Lower lobe of right lung (tissue), 2 donors: ENCODE data around the gene NAA25. TPM values are rescaled to one million over a fixed set of nuclear protein-coding genes. Genes with fewer than 3 reads are reported as not detected.

Experiments used
- ATAC-seq, 2 donors: fragments of 200-7000 bp; cut with Tn5 transposase; one replicate each; pipeline ENCODE4 v1.9.1; 2020 to 2022; ENCODE audit warnings: mild to moderate bottlenecking in 2 of 2, moderate library complexity in 2 of 2
- DNase-seq: peaks from one replicate; pipeline ENCODE4 v3.0.0-alpha.2; 2020
- H3K27ac ChIP-seq: fragments of 200-600 bp; one replicate; pipeline ENCODE4 v1.8.0; 2022
- H3K27me3 ChIP-seq: fragments of 200-600 bp; one replicate; pipeline ENCODE4 v1.8.0; 2022; ENCODE audit warnings: low read depth
- H3K36me3 ChIP-seq: fragments of 200-600 bp; one replicate; pipeline ENCODE4 v1.8.0; 2022; ENCODE audit warnings: mild to moderate bottlenecking
- H3K4me1 ChIP-seq: fragments of 200-600 bp; one replicate; pipeline ENCODE4 v1.8.0; 2022
- H3K4me3 ChIP-seq: fragments of 200-600 bp; one replicate; pipeline ENCODE4 v1.8.0; 2022; ENCODE audit warnings: mild to moderate bottlenecking
- H3K9me3 ChIP-seq: fragments of 200-600 bp; one replicate; pipeline ENCODE4 v1.8.0; 2022
- intact Hi-C: fragments of 100-400 bp; cut with DNase I; formaldehyde crosslinking; loops from one replicate; pipeline ENCODE4 v1.11.0; 2022
- total RNA-seq: library from RNA; stranded (reverse); fragmentation: NEBNext Ultra II Directional; extraction: Animal tissue kit (Norgen Biotek cat#: 25700); gene quantifications from one replicate; pipeline ENCODE4 v1.2.1, GENCODE V29; 2021
- TF ChIP-seq, protein P1 (sequence below): fragments of 200-600 bp; IDR thresholded peaks from one replicate; pipeline ENCODE4 v1.8.0; 2022; ENCODE audit warnings: antibody characterized with exemption, mild to moderate bottlenecking
- donor health status: DM: no; HTN: yes; CAD: no; lungs with severe emphysema.

NAA25 gene
- total RNA-seq, 1 donor from 2014 or later = 24.7 TPM

GRCh38 chr12:112008918-112009317 is 99.7 kb downstream of the NAA25 start:
- no peak for DNase-seq
- Histone ChIP-seq H3K4me1 (peaks cover 19% of the 10 kb centered on the region), H3K27ac (no peak overlapping the region)

GRCh38 chr12:112007945-112008344 is 100.6 kb downstream of the NAA25 start:
- DNase-seq = peak; percentile 48
- no peaks in the 10 kb centered on the region for H3K36me3 ChIP-seq
- ATAC-seq = no peak

More at GRCh38 chr12:112008918-112009317, 99.7 kb downstream of the NAA25 start:
- no peaks in the 10 kb centered on the region for H3K9me3 ChIP-seq
- TF ChIP-seq, protein P1, sequence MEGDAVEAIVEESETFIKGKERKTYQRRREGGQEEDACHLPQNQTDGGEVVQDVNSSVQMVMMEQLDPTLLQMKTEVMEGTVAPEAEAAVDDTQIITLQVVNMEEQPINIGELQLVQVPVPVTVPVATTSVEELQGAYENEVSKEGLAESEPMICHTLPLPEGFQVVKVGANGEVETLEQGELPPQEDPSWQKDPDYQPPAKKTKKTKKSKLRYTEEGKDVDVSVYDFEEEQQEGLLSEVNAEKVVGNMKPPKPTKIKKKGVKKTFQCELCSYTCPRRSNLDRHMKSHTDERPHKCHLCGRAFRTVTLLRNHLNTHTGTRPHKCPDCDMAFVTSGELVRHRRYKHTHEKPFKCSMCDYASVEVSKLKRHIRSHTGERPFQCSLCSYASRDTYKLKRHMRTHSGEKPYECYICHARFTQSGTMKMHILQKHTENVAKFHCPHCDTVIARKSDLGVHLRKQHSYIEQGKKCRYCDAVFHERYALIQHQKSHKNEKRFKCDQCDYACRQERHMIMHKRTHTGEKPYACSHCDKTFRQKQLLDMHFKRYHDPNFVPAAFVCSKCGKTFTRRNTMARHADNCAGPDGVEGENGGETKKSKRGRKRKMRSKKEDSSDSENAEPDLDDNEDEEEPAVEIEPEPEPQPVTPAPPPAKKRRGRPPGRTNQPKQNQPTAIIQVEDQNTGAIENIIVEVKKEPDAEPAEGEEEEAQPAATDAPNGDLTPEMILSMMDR = no peak
- no peak overlapping the region for H3K4me3 ChIP-seq
- H3K27me3 ChIP-seq = no peaks in the 10 kb centered on the region
- no peaks in the 10 kb centered on the region for H3K36me3 ChIP-seq
- ATAC-seq = no peak
- intact Hi-C loops = no loop called here

GRCh38 chr12:112005419-112006395 is 102.9 kb downstream of the NAA25 start:
- H3K27ac ChIP-seq = peak overlapping the region; percentile 33

More at GRCh38 chr12:112007945-112008344, 100.6 kb downstream of the NAA25 start:
- H3K4me1 ChIP-seq = peaks cover 19% of the 10 kb centered on the region
- no peaks in the 10 kb centered on the region for H3K9me3 ChIP-seq
- no peak overlapping the region for H3K27ac ChIP-seq
- intact Hi-C loops = no loop called here
- no peaks in the 10 kb centered on the region for H3K27me3 ChIP-seq
- no peak overlapping the region for H3K4me3 ChIP-seq
- TF ChIP-seq, protein P1 = no peak

DNA sequence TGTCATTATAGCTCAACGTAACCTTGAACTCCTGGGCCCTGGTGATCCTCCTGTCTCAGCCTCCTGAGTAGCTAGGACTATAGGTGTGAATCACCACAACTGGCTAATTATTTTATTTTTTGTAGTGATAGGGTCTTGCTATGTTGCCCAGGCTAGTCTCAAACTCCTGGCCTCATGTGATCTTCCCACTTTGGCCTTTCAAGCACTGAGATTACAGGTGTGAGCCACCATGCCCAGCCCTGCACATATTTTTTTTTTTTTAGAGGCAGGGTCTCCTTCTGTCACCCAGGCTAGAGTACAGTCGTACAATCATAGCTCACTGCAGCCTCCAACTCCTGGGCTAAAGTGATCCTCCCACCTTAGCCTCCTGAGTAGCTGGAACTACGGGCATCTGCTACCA is 104.5 kb downstream of the NAA25 start:
- Histone ChIP-seq H3K9me3 (no peaks in the 10 kb centered on the region), H3K4me3 (no peak overlapping the region), H3K36me3 (no peaks in the 10 kb centered on the region), H3K4me1 (peaks cover 12% of the 10 kb centered on the region), H3K27ac (no peak overlapping the region), H3K27me3 (no peaks in the 10 kb centered on the region)
- intact Hi-C loops = no loop called here
- ATAC-seq (no peak), DNase-seq (no peak)
- TF ChIP-seq, protein P1 = no peak

More at GRCh38 chr12:112005419-112006395, 102.9 kb downstream of the NAA25 start:
- no peaks in the 10 kb centered on the region for H3K9me3 ChIP-seq
- H3K27me3 ChIP-seq = no peaks in the 10 kb centered on the region
- DNase-seq (peak; percentile 63), ATAC-seq (peak; percentile 92 to 94)
- no peaks in the 10 kb centered on the region for H3K36me3 ChIP-seq
- intact Hi-C loops = no loop called here
- peak overlapping the region; percentile 27 for H3K4me3 ChIP-seq
- H3K4me1 ChIP-seq = peaks cover 12% of the 10 kb centered on the region
- TF ChIP-seq, protein P1 = no peak

DNA sequence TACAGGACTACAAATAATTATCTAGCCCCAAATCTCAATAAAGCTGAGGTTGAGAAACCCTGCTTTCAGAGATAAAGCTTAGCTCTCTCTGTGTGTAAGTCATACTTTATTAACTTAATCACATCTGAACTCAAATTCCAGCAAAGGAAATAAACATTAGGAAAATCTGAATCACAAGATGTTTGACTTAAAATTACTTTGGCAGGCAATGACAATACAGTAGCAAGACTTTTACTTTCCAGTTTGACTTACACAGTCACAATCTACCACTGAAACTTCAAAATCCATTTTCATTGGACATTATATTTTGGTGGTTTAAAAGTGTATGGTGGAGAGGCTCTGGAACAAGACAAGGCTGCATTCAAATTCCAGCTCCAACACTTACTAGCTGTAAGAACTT is 107.0 kb downstream of the NAA25 start:
- no peaks in the 10 kb centered on the region for H3K9me3 ChIP-seq
- H3K4me3 ChIP-seq = peak overlapping the region; percentile 10
- H3K27me3 ChIP-seq = no peaks in the 10 kb centered on the region
- TF ChIP-seq, protein P1 = no peak
- H3K4me1 ChIP-seq = peaks cover 12% of the 10 kb centered on the region
- no peak for ATAC-seq
- no peaks in the 10 kb centered on the region for H3K36me3 ChIP-seq
- H3K27ac ChIP-seq = peak overlapping the region; percentile 25
- no peak for DNase-seq
- intact Hi-C loops = no loop called here
